Measurements from ENCODE around the gene CDYL2.

DNA sequence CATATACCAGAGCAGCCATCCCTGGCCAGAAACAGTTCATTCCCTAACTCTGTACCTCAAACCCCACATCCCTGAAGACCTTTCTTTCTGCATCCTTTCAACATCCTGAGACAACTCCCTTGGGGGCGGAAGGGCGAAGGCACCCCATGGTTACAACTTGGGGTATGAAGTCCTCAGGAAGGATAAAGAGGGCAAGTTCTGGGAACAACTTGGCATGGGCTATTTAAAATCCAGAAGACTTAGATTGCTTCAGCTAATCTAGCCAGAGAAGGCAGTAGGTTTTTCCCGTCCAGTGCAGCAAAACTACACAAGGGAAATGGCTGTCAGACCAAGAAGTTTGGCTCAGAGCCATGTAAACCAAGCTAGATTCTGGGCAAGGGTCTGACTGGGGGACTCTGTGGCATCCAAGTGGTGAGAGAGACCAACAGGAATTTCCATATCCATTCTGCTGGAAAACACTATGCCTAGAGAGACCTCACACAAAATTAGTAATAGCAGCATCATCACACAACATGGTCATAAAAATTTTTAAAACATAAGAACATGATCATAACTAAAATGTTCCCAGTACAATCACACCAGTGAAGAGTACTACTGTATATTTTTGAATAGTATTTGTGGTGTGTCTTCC lies 113.2 kb downstream of the CDYL2 start:
- TF ChIP-seq CTCF (IDR thresholded peaks at IDR 0.05; ENCODE audit: low read depth, low read length, poor library complexity, severe bottlenecking) (no peak), EZH2phosphoT487 (IDR thresholded peaks at IDR 0.05; ENCODE audit: borderline replicate concordance, low read length) (no peak)

All from DOHH2 (cell line).